T-cell (primary cell): ENCODE measurements around the gene OARD1. TPM values are rescaled to one million over a fixed set of nuclear protein-coding genes. Genes with fewer than 3 reads are reported as not detected.
A peak's percentile ranks its signal among the peaks of the same experiment; 100 is the strongest.

Experiments
- ATAC-seq, 4 experiments: fragments of 200-7000 bp in 3 of 4; fragments of 150-1000 bp in 1 of 4; cut with Tn5 transposase; replicated peaks in 1 of 4; 1 replicate in 3 of 4; 2 replicates in 1 of 4; pipeline ENCODE4 v1.10.0; 2021; ENCODE audit warnings: moderate library complexity in 3 of 4, mild to moderate bottlenecking in 2 of 4, moderate number of reproducible peaks in 1 of 4
- CTCF ChIA-PET, 2 donors: fragments of 300-600 bp; sonication (Branson Sonifier 250); formaldehyde crosslinking; loops; one replicate each; lab custom pipeline; 2022; ENCODE audit warnings: antibody characterized with exemption in 2 of 2; lab: Charles Lee
- POLR2A ChIA-PET, 2 donors: fragments of 300-600 bp; sonication (Branson Sonifier 250); formaldehyde crosslinking; loops; one replicate each; lab custom pipeline; 2022; ENCODE audit warnings: antibody characterized with exemption in 2 of 2; lab: Charles Lee
- DNase-seq, 35 experiments: peaks; one replicate each; pipeline versions ENCODE4 v3.0.0 to v3.0.0-alpha.2; 2013 to 2023
- H3K27ac ChIP-seq: one replicate; pipeline ENCODE4 v1.5.1; 2013; ENCODE audit warnings: low read length
- H3K27me3 ChIP-seq, 2 experiments: replicated peaks in 1 of 2; 1 replicate in 1 of 2; 2 replicates in 1 of 2; pipeline versions ENCODE4 v1.6.1 to v1.7.0; 2013; ENCODE audit warnings: low read length in 1 of 2, mixed read lengths in 1 of 2; ENCODE audit not compliant: control insufficient read depth in 2 of 2, insufficient read depth in 2 of 2; ENCODE audit errors: extremely low read depth in 1 of 2
- H3K36me3 ChIP-seq, 2 donors: 1 replicate in 1 of 2; 2 replicates in 1 of 2; pipeline versions ENCODE4 v1.6.1 to v1.7.0; 2013; ENCODE audit warnings: low read length in 1 of 2; ENCODE audit not compliant: control insufficient read depth in 2 of 2, insufficient read depth in 1 of 2; ENCODE audit errors: extremely low read depth in 1 of 2
- H3K4me1 ChIP-seq, 2 experiments: 1 replicate in 1 of 2; 2 replicates in 1 of 2; pipeline versions ENCODE4 v1.6.1 to v1.7.0; 2013; ENCODE audit warnings: low read length in 2 of 2, mixed read lengths in 1 of 2; ENCODE audit not compliant: insufficient read depth in 2 of 2, control insufficient read depth in 1 of 2; ENCODE audit errors: extremely low read depth in 1 of 2
- H3K4me3 ChIP-seq, 2 donors: 1 replicate in 1 of 2; 2 replicates in 1 of 2; pipeline versions ENCODE4 v1.5.1 to v1.7.0; 2013; ENCODE audit warnings: mild to moderate bottlenecking in 2 of 2, low read length in 1 of 2, moderate library complexity in 1 of 2; ENCODE audit not compliant: control insufficient read depth in 1 of 2; ENCODE audit errors: extremely low read depth in 1 of 2
- H3K9me3 ChIP-seq: 2 replicates; pipeline ENCODE4 v1.7.0; 2013
- H3K27ac Mint-ChIP-seq, 2 donors: one replicate each; pipeline ENCODE4 v1.8.0; 2020 to 2021; ENCODE audit warnings: mild to moderate bottlenecking in 2 of 2, mixed read lengths in 2 of 2
- H3K27me3 Mint-ChIP-seq, 2 donors: one replicate each; pipeline ENCODE4 v1.8.0; 2021 to 2022; ENCODE audit warnings: mixed read lengths in 2 of 2
- H3K36me3 Mint-ChIP-seq: one replicate; pipeline ENCODE4 v1.8.0; 2021; ENCODE audit warnings: mixed read lengths
- H3K4me1 Mint-ChIP-seq, 3 donors: one replicate each; pipeline ENCODE4 v1.8.0; 2020 to 2022; ENCODE audit warnings: mixed read lengths in 3 of 3, mild to moderate bottlenecking in 1 of 3
- H3K4me3 Mint-ChIP-seq, 3 donors: one replicate each; pipeline ENCODE4 v1.8.0; 2020 to 2022; ENCODE audit warnings: mild to moderate bottlenecking in 3 of 3, mixed read lengths in 3 of 3, moderate library complexity in 3 of 3
- H3K9me3 Mint-ChIP-seq, 3 donors: one replicate each; pipeline ENCODE4 v1.8.0; 2020 to 2022; ENCODE audit warnings: mixed read lengths in 3 of 3
- WGBS: methylation state at CpG from one replicate; pipeline ENCODE4 v1.1.5; 2013; ENCODE audit warnings: missing lambda C conversion rate; ENCODE audit not compliant: insufficient coverage; 5-methylcytosine and 5-hydroxymethylcytosine counted together
- total RNA-seq, 35 experiments: library from RNA in 6 of 35; stranded (reverse) in 6 of 35; fragments of 120-200 nt in 1 of 35; gene quantifications; one replicate each; pipeline versions ENCODE4 v1.2.1 to v1.2.4 and lab custom pipeline; 2013 to 2026

The OARD1 gene
- total RNA-seq, 5 donors from 2014 or later (not counting 1 experiment from before 2014, with no cell fraction given) = 33.1 to 43.2 (median 39.4) TPM

DNA sequence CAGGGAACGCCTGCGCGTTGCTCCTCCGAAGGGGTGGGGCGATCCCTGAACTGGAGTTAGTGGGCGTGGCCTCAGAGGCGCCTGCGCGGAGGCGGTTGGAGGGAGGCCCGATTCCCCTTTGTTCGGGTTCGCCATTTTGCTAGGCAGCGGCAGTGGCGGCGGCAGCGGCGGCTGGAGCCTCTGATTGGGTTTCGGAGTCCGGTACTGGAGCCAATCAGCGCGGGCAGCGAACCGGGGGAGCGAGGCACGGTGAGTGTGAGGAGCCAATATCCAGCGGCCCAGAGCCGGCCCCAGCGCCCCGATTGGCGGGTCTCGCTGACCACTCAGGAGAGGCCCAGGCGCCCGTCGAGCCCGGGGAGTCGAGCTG lies 663 bp upstream of the OARD1 start, which contains the start of gene NFYA:
Gene NFYA (plus strand): TSS at position 139 of the 367 bp plus-strand sequence. CDS start 6,116 bp downstream, outside the sequence.
- Mint-ChIP-seq H3K4me1 (peaks cover 43 to 64% (median 55%) of the 10 kb centered on the region in 3 donors), H3K36me3 (peaks cover 11% of the 10 kb centered on the region), H3K4me3 (peak within 1 kb of the TSS; percentile 94 to 96 (median 95)), H3K9me3 (no peaks in the 10 kb centered on the region), H3K27me3 (no peaks in the 10 kb centered on the region), H3K27ac (peak within 1 kb of the TSS; percentile 97 to 98)
- peaks cover 0 to 26% of the 10 kb centered on the region in 2 donors for H3K36me3 ChIP-seq
- peak within 1 kb of the TSS; percentile 96 for H3K27ac ChIP-seq
- POLR2A ChIA-PET = interaction anchor here in 1 of 2 donors (0.6 kb wide), 1 partner anchor 10 kb away, joined by 7 read pairs; no protein-coding TSS in a partner anchor
- DNase-seq (peak in 21 of 35 experiments; percentile 98 to 100 (median 100)), ATAC-seq (peak; percentile 68 to 73 (median 72))
- WGBS = under 1% methylated on average over 37 of the region's 37 CpGs
- H3K4me3 ChIP-seq = peak within 1 kb of the TSS; percentile 94
- peaks cover 17 to 30% of the 10 kb centered on the region in 2 experiments for H3K4me1 ChIP-seq
- CTCF ChIA-PET = interaction anchor here in 1 of 2 donors (1.2 kb wide), 1 partner anchor 45 kb away, joined by 6 read pairs; no protein-coding TSS in a partner anchor
- no peaks in the 10 kb centered on the region for H3K27me3 ChIP-seq
- no peaks in the 10 kb centered on the region for H3K9me3 ChIP-seq

DNA sequence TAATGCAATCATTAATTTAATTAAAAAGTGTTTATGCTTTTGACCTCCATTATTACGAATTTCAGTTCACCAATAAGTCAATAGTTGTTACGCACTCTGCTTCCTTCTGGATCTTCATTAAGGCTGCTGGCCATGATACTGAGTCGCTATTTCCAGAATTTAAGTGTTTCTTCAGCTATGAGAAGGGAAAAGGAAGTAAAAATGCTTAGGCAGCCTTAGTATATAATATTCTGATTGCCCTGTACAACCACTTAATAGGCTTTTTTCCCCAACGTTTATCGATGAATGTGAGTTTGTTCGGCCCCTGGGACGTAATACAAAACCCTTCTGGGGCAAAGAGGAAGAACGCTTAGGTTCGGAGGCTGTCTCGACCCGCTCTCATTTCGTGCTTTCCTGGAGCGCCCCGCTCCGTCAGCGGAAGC lies 644 bp downstream of the OARD1 start:
- DNase-seq (peak in 2 of 35 experiments; percentile 50 to 63), ATAC-seq (no peak)
- Histone ChIP-seq H3K27me3 (no peaks in the 10 kb centered on the region), H3K4me1 (peaks cover 17 to 30% of the 10 kb centered on the region in 2 experiments), H3K36me3 (peaks cover 0 to 35% of the 10 kb centered on the region in 2 donors), H3K27ac (peak overlapping the region; percentile 96), H3K9me3 (no peaks in the 10 kb centered on the region), H3K4me3 (peak overlapping the region; percentile 94)
- Mint-ChIP-seq H3K27ac (peak overlapping the region; percentile 97 to 98), H3K9me3 (no peaks in the 10 kb centered on the region), H3K27me3 (no peaks in the 10 kb centered on the region), H3K4me1 (peaks cover 46 to 62% (median 55%) of the 10 kb centered on the region in 3 donors), H3K4me3 (peak overlapping the region; percentile 94 to 96 (median 95)), H3K36me3 (peaks cover 23% of the 10 kb centered on the region)
- POLR2A ChIA-PET = no interaction called here
- WGBS = 2% methylated on average over 7 of the region's 16 CpGs
- CTCF ChIA-PET = interaction anchor here in 1 of 2 donors (1.2 kb wide), 1 partner anchor 43 kb away, joined by 4 read pairs; no protein-coding TSS in a partner anchor

DNA sequence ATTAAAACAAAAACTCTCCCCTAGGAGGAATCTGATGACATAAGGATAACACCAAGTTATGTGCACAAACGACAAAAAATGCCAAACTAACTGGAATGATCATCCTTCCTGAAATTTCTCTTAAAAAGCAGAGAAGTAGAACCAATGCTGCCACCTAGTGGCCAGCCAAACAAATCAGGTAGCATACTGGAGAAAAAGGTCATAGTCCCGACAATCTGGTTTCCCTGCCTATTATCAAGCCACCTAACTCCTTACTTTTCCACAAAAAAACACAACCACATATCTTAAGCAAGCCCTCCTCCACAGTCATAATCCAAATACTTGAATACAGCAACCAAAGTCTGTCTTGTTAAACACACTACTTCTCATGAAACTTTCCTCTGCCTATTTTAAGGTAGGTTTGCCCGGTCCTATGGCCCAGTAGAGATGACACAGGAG lies 5.3 kb downstream of the OARD1 start:
- Histone ChIP-seq H3K27ac (no peak overlapping the region), H3K4me3 (no peak overlapping the region), H3K27me3 (no peaks in the 10 kb centered on the region), H3K9me3 (no peaks in the 10 kb centered on the region), H3K36me3 (peaks cover 3 to 72% of the 10 kb centered on the region in 2 donors), H3K4me1 (peaks cover 6 to 8% of the 10 kb centered on the region in 2 experiments)
- DNase-seq (peak in 31 of 35 experiments; percentile 24 to 87 (median 53)), ATAC-seq (no peak)
- Mint-ChIP-seq H3K27ac (peak overlapping the region; percentile 12 to 42), H3K4me3 (no peak overlapping the region), H3K27me3 (no peaks in the 10 kb centered on the region), H3K36me3 (peaks cover 53% of the 10 kb centered on the region), H3K4me1 (peaks cover 21 to 34% (median 31%) of the 10 kb centered on the region in 3 donors), H3K9me3 (no peaks in the 10 kb centered on the region)
- ChIA-PET POLR2A (no interaction called here), CTCF (interaction anchor here in 1 of 2 donors (1.4 kb wide), 1 partner anchor 9 kb away, joined by 3 read pairs; no protein-coding TSS in a partner anchor)
- WGBS = 0% methylated on average over 1 of the region's 3 CpGs

DNA sequence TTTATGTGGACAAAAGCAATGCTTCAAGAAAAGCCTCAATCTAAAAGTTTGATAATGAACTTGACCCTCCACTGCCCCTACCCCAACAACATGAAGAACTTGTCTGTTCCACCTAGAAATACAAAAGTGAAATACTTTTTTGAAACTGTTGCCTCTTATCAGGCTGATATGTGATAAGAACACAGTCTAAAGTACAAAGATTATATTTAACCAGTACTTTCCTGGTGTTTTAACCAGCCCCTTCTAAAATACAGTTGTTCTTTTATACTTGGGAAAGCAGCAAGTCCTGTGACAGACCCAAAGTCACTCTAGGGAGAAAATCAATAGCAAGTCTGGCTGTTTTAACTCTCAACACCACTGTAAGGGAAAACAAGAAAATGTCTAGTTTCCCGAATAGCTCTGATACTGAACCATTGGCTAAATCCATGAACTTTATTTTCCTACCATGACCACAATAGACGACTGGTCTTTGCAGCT lies 6.6 kb downstream of the OARD1 start:
- H3K9me3 Mint-ChIP-seq = no peaks in the 10 kb centered on the region

DNA sequence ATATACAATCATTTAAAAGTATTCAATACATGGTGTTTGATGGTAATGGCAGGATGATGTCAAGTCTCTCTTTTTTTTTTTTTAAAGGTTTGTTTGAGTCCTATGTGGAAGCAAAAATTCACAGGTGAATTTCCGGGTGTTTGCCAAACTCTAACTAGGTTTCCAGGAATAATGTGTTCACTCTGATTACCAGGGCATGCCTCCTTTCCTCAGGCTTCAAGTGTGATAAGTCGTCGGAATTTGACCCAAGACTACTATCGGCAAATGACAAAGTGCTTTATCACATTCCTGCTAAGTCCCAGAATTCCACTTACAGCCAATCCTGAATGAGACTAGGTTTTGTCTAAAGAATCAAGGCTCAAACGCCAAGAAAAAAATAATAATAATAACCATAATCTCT lies 7.3 kb downstream of the OARD1 start:
- Histone ChIP-seq H3K4me3 (no peak overlapping the region), H3K36me3 (peaks cover 3 to 76% of the 10 kb centered on the region in 2 donors), H3K9me3 (no peaks in the 10 kb centered on the region), H3K27me3 (no peaks in the 10 kb centered on the region), H3K4me1 (no peaks in the 10 kb centered on the region), H3K27ac (no peak overlapping the region)
- H3K4me3 Mint-ChIP-seq = no peak overlapping the region
- CTCF ChIA-PET = interaction anchor here in 1 of 2 donors (0.7 to 0.9 kb wide), 2 partner anchors 37 to 118 kb away, joined by 3 read pairs; no protein-coding TSS in a partner anchor
- ATAC-seq (no peak), DNase-seq (no peak)
- 90% methylated on average over 2 of the region's 5 CpGs for WGBS
- no peak overlapping the region for H3K27ac Mint-ChIP-seq
- H3K36me3 Mint-ChIP-seq = peaks cover 58% of the 10 kb centered on the region
- POLR2A ChIA-PET = no interaction called here
- H3K9me3 Mint-ChIP-seq = no peaks in the 10 kb centered on the region
- peaks cover 8 to 17% (median 14%) of the 10 kb centered on the region in 3 donors for H3K4me1 Mint-ChIP-seq
- H3K27me3 Mint-ChIP-seq = no peaks in the 10 kb centered on the region

More for the DNA sequence above, 6.6 kb downstream of the OARD1 start:
- ChIA-PET POLR2A (no interaction called here), CTCF (interaction anchor here in 1 of 2 donors (0.6 kb wide), 1 partner anchor 24 kb away, joined by 3 read pairs; the partner anchor contains the start of gene TSPO2)
- ATAC-seq (no peak), DNase-seq (no peak)
- Histone ChIP-seq H3K36me3 (peaks cover 3 to 77% of the 10 kb centered on the region in 2 donors), H3K9me3 (no peaks in the 10 kb centered on the region), H3K4me1 (no peaks in the 10 kb centered on the region), H3K4me3 (no peak overlapping the region), H3K27me3 (no peaks in the 10 kb centered on the region), H3K27ac (no peak overlapping the region)
- Mint-ChIP-seq H3K27me3 (no peaks in the 10 kb centered on the region), H3K27ac (no peak overlapping the region), H3K4me1 (peaks cover 11 to 21% (median 19%) of the 10 kb centered on the region in 3 donors), H3K36me3 (peaks cover 56% of the 10 kb centered on the region), H3K4me3 (no peak overlapping the region)
- WGBS = no CpG with 5 or more reads among the region's 2 CpGs

DNA sequence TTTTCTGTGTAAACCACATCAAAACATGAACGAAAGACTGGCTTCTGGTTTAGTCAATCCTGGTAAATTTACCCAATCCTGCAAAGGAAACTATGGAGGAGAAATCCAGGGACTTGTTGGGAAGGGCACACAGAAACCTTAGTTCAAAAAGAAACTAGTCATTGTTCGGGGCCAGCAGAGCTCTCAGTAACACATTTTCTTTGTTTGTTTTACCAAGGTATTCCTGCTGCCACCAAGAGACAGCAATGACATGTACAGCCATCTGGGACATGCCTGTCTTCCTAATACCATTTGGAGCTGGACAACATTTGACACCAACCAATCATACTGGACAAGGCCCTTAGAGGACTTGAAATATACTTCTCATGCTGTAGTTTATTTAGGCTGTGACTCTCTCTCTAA lies 8.3 kb downstream of the OARD1 start:
- DNase-seq (no peak), ATAC-seq (no peak)
- Mint-ChIP-seq H3K4me3 (no peak overlapping the region), H3K27me3 (no peaks in the 10 kb centered on the region), H3K36me3 (peaks cover 62% of the 10 kb centered on the region), H3K9me3 (no peaks in the 10 kb centered on the region), H3K27ac (no peak overlapping the region), H3K4me1 (peaks cover 8 to 11% (median 10%) of the 10 kb centered on the region in 3 donors)
- CTCF ChIA-PET = no interaction called here
- 100% methylated on average over 1 of the region's 2 CpGs for WGBS
- POLR2A ChIA-PET = no interaction called here
- no peak overlapping the region for H3K27ac ChIP-seq
- H3K36me3 ChIP-seq = peaks cover 3 to 67% of the 10 kb centered on the region in 2 donors
- no peaks in the 10 kb centered on the region for H3K27me3 ChIP-seq
- no peak overlapping the region for H3K4me3 ChIP-seq
- no peaks in the 10 kb centered on the region for H3K4me1 ChIP-seq
- H3K9me3 ChIP-seq = no peaks in the 10 kb centered on the region
